ENCODE data around the gene AKR1E2. TPM values are rescaled to one million over a fixed set of nuclear protein-coding genes. Genes with fewer than 3 reads are reported as not detected.

AKR1E2 gene
- total and polyA plus RNA-seq, 4 donors: 0.46 to 9.4 (median 2.6) TPM

DNA sequence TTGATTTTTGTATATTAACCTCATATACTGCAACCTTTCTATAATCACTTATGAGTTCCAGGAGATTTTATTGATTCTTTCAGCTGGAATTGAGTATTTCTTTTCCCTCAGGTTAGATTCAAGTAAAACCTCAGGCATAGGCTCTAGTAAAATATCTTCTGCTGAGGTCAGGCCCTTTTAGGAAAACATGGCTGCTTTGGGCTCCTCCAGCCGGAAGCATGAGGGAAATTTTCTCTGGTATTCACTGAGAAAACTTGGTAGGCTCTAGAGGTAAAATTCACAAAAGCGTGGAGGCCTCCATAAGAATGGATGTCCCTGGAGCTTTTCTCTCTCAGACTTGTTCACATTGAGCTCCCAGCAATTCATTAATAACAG, 56.7 kb downstream of the AKR1E2 start:
- Histone ChIP-seq H3K27ac (ENCODE audit: low read depth in 1 of 2, low read length in 2 of 2) (no peak overlapping the region), H3K9me3 (ENCODE audit: control insufficient read depth in 4 of 4, low read length in 3 of 4) (no peaks in the 10 kb centered on the region), H3K4me1 (ENCODE audit: control insufficient read depth in 4 of 4, insufficient read depth in 4 of 4, low read length in 3 of 4) (no peaks in the 10 kb centered on the region), H3K9ac (ENCODE audit: low read depth in 1 of 2, low read length in 2 of 2) (no peak overlapping the region), H3K27me3 (ENCODE audit: control insufficient read depth in 4 of 4, insufficient read depth in 4 of 4, low read length in 3 of 4) (no peaks in the 10 kb centered on the region), H3K36me3 (ENCODE audit: control insufficient read depth in 4 of 4, insufficient read depth in 3 of 4, low read depth in 1 of 4, low read length in 3 of 4) (peaks cover 4 to 20% (median 14%) of the 10 kb centered on the region in 4 donors), H3K4me3 (ENCODE audit: low read depth in 1 of 3, low read length in 3 of 3) (no peak overlapping the region)
- TF ChIP-seq FOXA2 (IDR thresholded peaks at IDR 0.05) (no peak), SP1 (IDR thresholded peaks at IDR 0.05) (no peak), TAF1 (conservative IDR thresholded peaks at IDR 0.05) (no peak), RXRA (IDR thresholded peaks at IDR 0.05) (no peak), EGR1 (IDR thresholded peaks at IDR 0.05; ENCODE audit: low read depth in 2 of 2) (no peak), YY1 (IDR thresholded peaks at IDR 0.05) (no peak), HNF4G (IDR thresholded peaks at IDR 0.05) (no peak), RAD21 (IDR thresholded peaks at IDR 0.05) (no peak), JUND (IDR thresholded peaks at IDR 0.05) (no peak), FOXA1 (IDR thresholded peaks at IDR 0.05) (no peak), NR2F2 (IDR thresholded peaks at IDR 0.05) (no peak), HNF4A (conservative IDR thresholded peaks at IDR 0.05) (no peak)
- TF ChIP-seq, protein P1, sequence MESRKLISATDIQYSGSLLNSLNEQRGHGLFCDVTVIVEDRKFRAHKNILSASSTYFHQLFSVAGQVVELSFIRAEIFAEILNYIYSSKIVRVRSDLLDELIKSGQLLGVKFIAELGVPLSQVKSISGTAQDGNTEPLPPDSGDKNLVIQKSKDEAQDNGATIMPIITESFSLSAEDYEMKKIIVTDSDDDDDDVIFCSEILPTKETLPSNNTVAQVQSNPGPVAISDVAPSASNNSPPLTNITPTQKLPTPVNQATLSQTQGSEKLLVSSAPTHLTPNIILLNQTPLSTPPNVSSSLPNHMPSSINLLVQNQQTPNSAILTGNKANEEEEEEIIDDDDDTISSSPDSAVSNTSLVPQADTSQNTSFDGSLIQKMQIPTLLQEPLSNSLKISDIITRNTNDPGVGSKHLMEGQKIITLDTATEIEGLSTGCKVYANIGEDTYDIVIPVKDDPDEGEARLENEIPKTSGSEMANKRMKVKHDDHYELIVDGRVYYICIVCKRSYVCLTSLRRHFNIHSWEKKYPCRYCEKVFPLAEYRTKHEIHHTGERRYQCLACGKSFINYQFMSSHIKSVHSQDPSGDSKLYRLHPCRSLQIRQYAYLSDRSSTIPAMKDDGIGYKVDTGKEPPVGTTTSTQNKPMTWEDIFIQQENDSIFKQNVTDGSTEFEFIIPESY (IDR thresholded peaks at IDR 0.05): no peak
- TF ChIP-seq, protein P2, sequence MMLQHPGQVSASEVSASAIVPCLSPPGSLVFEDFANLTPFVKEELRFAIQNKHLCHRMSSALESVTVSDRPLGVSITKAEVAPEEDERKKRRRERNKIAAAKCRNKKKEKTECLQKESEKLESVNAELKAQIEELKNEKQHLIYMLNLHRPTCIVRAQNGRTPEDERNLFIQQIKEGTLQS (IDR thresholded peaks at IDR 0.05): no peak
- TF ChIP-seq, protein P3, sequence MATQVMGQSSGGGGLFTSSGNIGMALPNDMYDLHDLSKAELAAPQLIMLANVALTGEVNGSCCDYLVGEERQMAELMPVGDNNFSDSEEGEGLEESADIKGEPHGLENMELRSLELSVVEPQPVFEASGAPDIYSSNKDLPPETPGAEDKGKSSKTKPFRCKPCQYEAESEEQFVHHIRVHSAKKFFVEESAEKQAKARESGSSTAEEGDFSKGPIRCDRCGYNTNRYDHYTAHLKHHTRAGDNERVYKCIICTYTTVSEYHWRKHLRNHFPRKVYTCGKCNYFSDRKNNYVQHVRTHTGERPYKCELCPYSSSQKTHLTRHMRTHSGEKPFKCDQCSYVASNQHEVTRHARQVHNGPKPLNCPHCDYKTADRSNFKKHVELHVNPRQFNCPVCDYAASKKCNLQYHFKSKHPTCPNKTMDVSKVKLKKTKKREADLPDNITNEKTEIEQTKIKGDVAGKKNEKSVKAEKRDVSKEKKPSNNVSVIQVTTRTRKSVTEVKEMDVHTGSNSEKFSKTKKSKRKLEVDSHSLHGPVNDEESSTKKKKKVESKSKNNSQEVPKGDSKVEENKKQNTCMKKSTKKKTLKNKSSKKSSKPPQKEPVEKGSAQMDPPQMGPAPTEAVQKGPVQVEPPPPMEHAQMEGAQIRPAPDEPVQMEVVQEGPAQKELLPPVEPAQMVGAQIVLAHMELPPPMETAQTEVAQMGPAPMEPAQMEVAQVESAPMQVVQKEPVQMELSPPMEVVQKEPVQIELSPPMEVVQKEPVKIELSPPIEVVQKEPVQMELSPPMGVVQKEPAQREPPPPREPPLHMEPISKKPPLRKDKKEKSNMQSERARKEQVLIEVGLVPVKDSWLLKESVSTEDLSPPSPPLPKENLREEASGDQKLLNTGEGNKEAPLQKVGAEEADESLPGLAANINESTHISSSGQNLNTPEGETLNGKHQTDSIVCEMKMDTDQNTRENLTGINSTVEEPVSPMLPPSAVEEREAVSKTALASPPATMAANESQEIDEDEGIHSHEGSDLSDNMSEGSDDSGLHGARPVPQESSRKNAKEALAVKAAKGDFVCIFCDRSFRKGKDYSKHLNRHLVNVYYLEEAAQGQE (IDR thresholded peaks at IDR 0.05): no peak
- 92% methylated on average over 2 of the region's 2 CpGs for WGBS
- no peak for DNase-seq (ENCODE audit: low spot score)

DNA sequence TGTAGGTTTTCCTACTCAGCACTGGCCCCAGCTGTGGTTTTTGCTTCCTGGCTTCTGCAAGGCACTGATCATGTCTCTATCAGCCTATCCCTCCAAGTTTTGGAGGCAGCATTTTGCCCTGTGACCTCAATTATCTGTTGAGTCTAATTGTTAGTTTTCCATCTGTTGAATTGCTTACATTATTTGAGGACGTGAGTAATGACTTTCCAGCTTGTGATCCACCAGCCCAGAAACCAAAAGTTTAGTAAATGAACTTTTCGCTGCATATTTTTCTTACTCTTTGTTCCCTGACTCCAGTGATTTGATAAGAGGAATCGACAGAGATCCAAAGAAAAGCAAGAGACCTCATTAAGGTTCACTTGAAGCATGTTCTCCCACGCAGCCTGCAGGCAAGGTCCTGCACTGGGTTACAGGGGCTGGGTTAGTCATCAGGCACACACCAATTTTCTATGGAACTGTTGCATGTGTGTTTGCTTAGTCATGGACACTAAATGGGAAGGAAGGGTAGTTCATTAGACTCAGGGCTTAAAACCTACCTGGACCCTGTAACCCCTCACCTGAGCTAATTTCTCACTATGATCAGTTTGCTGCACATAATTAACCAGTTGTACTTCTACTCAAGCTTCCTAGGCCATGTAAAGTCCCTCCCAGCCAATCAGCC, 57.2 kb downstream of the AKR1E2 start:
- 80% methylated on average over 4 of the region's 4 CpGs for WGBS
- peaks cover 4 to 20% (median 13%) of the 10 kb centered on the region in 4 donors for H3K36me3 ChIP-seq (ENCODE audit: control insufficient read depth in 4 of 4, insufficient read depth in 3 of 4, low read depth in 1 of 4, low read length in 3 of 4)
- no peak overlapping the region for H3K4me3 ChIP-seq (ENCODE audit: low read depth in 1 of 3, low read length in 3 of 3)
- H3K9me3 ChIP-seq (ENCODE audit: control insufficient read depth in 4 of 4, low read length in 3 of 4): no peaks in the 10 kb centered on the region
- no peak overlapping the region for H3K9ac ChIP-seq (ENCODE audit: low read depth in 1 of 2, low read length in 2 of 2)
- peak; percentile 88 for TF ChIP-seq NR2F2 (IDR thresholded peaks at IDR 0.05)
- TF ChIP-seq EGR1 (IDR thresholded peaks at IDR 0.05; ENCODE audit: low read depth in 2 of 2): no peak
- peak; percentile 28 for TF ChIP-seq SP1 (IDR thresholded peaks at IDR 0.05)
- no peak for TF ChIP-seq RAD21 (IDR thresholded peaks at IDR 0.05)
- TF ChIP-seq HNF4G (IDR thresholded peaks at IDR 0.05): no peak
- peak in 1 of 2 donors; percentile 17 for TF ChIP-seq RXRA (IDR thresholded peaks at IDR 0.05)
- TF ChIP-seq FOXA1 (IDR thresholded peaks at IDR 0.05): no peak
- TF ChIP-seq, protein P4, sequence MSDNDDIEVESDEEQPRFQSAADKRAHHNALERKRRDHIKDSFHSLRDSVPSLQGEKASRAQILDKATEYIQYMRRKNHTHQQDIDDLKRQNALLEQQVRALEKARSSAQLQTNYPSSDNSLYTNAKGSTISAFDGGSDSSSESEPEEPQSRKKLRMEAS (IDR thresholded peaks at IDR 0.05): no peak
- no peak for DNase-seq (ENCODE audit: low spot score)
- no peaks in the 10 kb centered on the region for H3K27me3 ChIP-seq (ENCODE audit: control insufficient read depth in 4 of 4, insufficient read depth in 4 of 4, low read length in 3 of 4)
- H3K27ac ChIP-seq (ENCODE audit: low read depth in 1 of 2, low read length in 2 of 2): peak overlapping the region in 1 of 2 donors; percentile 42
- H3K4me1 ChIP-seq (ENCODE audit: control insufficient read depth in 4 of 4, insufficient read depth in 4 of 4, low read length in 3 of 4): no peaks in the 10 kb centered on the region
